ENCODE data around the gene HDAC7.
"Not testable (repeated sequence)": the region's sequence is repeated elsewhere in the genome, so short reads cannot be mapped to it uniquely, and the experiment has no call there.

The HDAC7 gene

DNA sequence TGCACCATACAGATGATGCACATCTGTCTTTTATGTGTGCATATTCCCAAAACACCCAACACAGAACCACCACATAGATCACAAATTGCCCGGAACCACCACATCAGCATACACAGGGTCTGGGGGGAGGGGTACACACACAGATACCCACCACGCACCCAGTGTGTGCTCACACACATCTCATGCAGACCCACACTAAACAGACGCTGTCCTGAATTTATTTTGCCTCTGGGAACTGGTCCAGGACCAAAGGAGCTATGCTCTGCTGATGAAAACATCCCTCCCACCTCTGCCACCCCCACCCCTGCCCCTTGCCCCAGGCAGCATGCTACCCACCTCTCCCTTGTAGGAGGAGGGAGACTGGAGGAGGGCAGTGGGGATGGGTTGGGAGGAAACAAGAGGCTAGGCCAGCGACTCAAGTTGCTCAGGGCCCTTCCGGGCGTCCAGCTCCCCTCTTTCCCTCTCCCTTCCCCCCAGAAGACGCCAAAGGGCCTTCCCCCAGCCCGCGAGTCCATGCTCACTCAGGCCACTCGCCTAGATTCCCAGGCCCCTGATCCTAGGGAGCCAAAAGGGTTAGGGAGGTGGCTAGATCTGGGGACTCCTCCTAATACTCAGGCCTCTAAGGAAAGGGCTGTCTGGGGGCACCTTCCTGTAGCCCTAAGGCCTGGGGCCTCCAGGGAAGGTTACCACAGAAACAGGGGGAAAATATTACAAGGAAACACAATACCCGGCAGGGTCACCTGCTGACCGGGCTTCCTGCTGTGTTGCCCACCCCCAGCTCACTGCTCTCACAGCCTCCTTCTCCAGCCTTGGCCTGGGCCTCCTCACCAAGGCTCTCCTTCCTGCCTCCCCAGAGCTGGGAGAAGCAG, 3.1 kb downstream of the HDAC7 start:
- Histone ChIP-seq H3K4me3 (ENCODE audit: low read depth, low read length) (no peak overlapping the region), H3K27me3 (ENCODE audit: insufficient read depth, low read depth, severe bottlenecking) (no peaks in the 10 kb centered on the region), H3K9me3 (ENCODE audit: severe bottlenecking) (no peaks in the 10 kb centered on the region), H3K27ac (no peak overlapping the region), H3K36me3 (0 out of 2 replicates have a peak, but pooled peaks cover 4% of the 10 kb centered on the region)
- TF ChIP-seq, protein P1, sequence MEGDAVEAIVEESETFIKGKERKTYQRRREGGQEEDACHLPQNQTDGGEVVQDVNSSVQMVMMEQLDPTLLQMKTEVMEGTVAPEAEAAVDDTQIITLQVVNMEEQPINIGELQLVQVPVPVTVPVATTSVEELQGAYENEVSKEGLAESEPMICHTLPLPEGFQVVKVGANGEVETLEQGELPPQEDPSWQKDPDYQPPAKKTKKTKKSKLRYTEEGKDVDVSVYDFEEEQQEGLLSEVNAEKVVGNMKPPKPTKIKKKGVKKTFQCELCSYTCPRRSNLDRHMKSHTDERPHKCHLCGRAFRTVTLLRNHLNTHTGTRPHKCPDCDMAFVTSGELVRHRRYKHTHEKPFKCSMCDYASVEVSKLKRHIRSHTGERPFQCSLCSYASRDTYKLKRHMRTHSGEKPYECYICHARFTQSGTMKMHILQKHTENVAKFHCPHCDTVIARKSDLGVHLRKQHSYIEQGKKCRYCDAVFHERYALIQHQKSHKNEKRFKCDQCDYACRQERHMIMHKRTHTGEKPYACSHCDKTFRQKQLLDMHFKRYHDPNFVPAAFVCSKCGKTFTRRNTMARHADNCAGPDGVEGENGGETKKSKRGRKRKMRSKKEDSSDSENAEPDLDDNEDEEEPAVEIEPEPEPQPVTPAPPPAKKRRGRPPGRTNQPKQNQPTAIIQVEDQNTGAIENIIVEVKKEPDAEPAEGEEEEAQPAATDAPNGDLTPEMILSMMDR (IDR thresholded peaks at IDR 0.05; ENCODE audit: low read depth, low read length), result no peak
- DNase-seq, result no peak

DNA sequence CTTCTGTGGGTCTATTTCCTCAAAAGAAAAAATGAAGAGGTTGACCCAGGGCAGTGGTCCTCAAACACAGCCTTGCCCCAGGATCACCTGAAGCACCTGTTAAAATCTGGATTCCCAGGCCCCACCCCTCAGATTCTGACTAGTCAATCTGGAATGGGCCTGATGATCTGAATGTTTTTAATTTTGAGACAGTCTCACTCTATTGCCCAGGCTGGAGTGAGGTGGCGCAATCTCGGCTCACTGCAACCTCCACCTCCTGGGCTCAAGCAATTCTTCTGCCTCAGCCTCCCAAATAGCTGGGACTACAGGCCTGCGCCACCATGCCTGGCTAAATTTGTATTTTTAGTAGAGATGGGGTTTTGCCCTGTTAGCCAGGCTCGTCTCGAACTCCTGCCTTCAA, 4.3 kb downstream of the HDAC7 start:
- not testable (repeated sequence) for H3K9me3 ChIP-seq (ENCODE audit: severe bottlenecking); DNase-seq; H3K36me3 ChIP-seq; H3K27me3 ChIP-seq (ENCODE audit: insufficient read depth, low read depth, severe bottlenecking); H3K4me3 ChIP-seq (ENCODE audit: low read depth, low read length); H3K27ac ChIP-seq

DNA sequence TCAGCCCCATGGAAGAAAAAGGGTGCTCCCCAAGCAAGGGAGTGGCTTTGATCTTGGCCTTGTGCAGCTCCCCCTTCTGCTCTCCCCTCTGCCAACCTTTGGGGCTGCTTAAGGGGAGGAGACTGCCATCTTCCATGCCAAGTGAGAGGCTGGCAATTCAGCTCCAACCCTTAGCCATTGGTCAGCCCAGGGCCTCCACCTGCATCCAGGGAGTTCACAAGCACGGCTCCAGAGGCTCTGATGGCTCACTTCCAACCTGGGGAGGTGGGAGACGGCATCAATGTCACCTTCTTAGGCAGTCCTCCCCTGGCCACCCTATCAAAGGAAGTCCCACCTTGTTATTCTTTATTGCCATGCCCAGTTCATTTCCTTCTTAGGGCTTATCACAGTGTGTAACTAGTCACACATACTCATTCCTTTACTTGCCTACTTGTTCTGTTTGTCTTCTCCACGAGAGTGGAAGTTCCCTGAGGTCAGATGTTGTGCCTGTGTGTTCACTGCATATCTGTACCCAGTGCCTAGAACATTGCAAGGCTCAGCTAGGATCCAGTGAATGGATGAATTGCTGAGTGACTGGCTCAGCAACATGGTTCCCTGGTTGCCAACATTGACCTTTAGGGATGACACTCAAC, 5.0 kb downstream of the HDAC7 start:
- no peak for DNase-seq
- Histone ChIP-seq H3K9me3 (ENCODE audit: severe bottlenecking) (no peaks in the 10 kb centered on the region), H3K4me3 (ENCODE audit: low read depth, low read length) (no peak overlapping the region), H3K27ac (no peak overlapping the region), H3K36me3 (0 out of 2 replicates have a peak, but pooled peaks cover 4% of the 10 kb centered on the region), H3K27me3 (ENCODE audit: insufficient read depth, low read depth, severe bottlenecking) (no peaks in the 10 kb centered on the region)
- TF ChIP-seq, protein P1 (IDR thresholded peaks at IDR 0.05; ENCODE audit: low read depth, low read length), result no peak

DNA sequence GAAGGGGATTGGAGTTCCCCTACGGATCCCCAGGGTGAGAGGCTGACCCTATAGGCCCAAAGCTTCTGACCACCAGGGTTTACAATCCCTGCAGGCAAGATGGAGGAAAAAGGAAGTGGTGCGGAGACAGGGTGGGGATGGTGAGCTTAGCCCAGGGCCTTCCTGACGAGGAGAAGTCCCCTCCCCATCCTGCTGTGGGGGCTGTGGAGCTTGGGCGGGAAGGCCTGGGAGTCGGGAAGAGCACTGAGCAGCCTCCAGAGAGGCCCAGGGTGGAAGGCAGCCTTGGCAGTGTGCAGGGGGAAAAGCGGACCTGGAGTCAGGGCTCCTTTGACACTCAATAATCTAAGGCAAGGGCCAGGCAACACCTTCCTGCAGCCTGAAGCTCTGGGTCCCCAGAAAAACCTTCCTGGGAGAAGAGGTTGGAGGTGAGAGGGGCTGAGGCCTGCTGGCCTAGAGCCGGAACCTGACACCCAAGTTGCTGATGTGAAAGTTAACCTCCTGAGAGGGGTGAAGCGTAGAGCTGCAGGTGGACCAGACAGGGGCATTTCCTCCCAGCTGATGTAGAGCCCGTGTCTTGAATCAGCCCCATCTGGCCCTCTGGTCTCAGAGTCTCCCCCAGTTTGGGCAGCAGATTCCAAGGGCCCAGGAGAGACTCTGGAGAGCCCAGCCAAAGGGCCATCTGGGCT, 6.0 kb downstream of the HDAC7 start:
- Histone ChIP-seq H3K4me3 (ENCODE audit: low read depth, low read length) (no peak overlapping the region), H3K36me3 (0 out of 2 replicates have a peak, but pooled peaks cover 4% of the 10 kb centered on the region), H3K9me3 (ENCODE audit: severe bottlenecking) (no peaks in the 10 kb centered on the region), H3K27me3 (ENCODE audit: insufficient read depth, low read depth, severe bottlenecking) (no peaks in the 10 kb centered on the region), H3K27ac (no peak overlapping the region)
- TF ChIP-seq, protein P1 (IDR thresholded peaks at IDR 0.05; ENCODE audit: low read depth, low read length), result no peak
- no peak for DNase-seq

DNA sequence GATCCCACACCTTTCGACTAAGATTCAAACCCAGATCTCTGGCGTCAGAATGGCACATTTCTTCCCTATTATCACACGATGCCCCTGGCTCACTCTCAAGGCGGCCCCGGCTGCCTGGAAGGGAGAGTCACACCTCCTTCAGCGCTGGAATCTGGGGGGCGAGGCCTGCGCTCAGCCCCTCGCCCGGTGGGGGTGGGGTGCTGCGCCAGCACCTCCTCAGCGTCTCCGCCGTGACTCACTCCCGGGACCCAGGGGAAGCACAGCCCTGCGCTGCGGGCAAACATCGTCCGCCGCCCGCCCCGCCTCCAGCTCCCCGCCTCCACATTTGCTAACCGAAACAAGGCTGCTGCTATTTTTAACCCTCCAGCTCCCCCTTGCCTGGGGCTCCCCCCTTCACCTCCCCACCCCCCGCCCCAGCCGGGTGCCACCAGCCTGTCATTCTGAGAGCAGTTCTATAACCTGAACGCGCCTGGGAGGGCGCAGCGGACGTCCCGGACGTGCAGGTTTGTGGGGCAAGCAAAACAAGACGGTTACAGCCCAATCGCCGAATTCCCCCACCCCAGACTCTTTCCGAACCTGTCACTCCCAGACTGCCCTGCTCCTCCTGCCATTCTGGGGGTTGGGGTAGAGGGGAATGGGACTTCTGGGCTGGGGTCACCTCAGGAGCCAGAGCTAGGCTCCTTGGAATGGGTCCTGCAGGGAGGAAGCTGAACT, 6.7 kb downstream of the HDAC7 start:
- Histone ChIP-seq H3K36me3 (0 out of 2 replicates have a peak, but pooled peaks cover 4% of the 10 kb centered on the region), H3K27me3 (ENCODE audit: insufficient read depth, low read depth, severe bottlenecking) (no peaks in the 10 kb centered on the region), H3K4me3 (ENCODE audit: low read depth, low read length) (no peak overlapping the region), H3K9me3 (ENCODE audit: severe bottlenecking) (no peaks in the 10 kb centered on the region), H3K27ac (no peak overlapping the region)
- TF ChIP-seq, protein P1 (IDR thresholded peaks at IDR 0.05; ENCODE audit: low read depth, low read length), result no peak
- no peak for DNase-seq
